Measurements from ENCODE around the gene SGIP1. TPM values are rescaled to one million over a fixed set of nuclear protein-coding genes. Genes with fewer than 3 reads are reported as not detected.

Gene SGIP1
- total and polyA plus RNA-seq, 2 of the 4 experiments (the other 2 are of a cell fraction): 27.1 to 42.7 TPM

DNA sequence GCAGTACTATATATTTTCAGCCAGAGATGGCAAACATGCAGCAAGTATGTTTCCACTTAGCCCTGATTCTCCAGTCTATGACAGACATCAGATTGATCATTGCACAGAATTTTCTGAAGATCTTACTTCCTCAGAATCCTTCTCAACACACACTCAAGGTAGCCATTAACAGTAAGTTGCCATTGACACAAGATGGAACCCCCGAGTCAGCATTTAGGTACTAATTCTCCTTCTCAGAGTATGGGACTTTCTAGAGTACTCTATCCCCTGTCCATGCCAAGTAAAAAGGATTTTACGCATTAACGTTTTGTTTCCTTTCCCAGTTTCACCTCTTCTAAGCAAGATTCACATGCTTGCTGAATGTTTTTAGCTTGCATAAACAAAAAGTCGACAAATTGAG is 63.5 kb downstream of the SGIP1 start:
- TF ChIP-seq MAFK (IDR thresholded peaks at IDR 0.05; ENCODE audit: low read depth, low read length) (peak; percentile 97), RAD21 (IDR thresholded peaks at IDR 0.05; ENCODE audit: low read length) (no peak)
- Histone ChIP-seq H3K4me3 (ENCODE audit: insufficient read depth, low read depth, low read length) (no peak overlapping the region), H3K27ac (ENCODE audit: insufficient read depth, low read length) (no peak overlapping the region), H3K18ac (ENCODE audit: low read depth, low read length) (peak overlapping the region; percentile 38; the same call in 1 of the 2 replicates), H4K5ac (ENCODE audit: low read depth, low read length) (no peak overlapping the region; the same call in 1 of the 2 replicates), H3K56ac (ENCODE audit: extremely low read depth, insufficient read depth, low read length) (no peak overlapping the region), H3K9ac (ENCODE audit: low read depth, low read length) (peak overlapping the region; percentile 14; the same call in 1 of the 2 replicates), H4K20me1 (ENCODE audit: insufficient read depth, low read length) (peaks cover 13% of the 10 kb centered on the region; the same call in 1 of the 2 replicates), H2BK5ac (ENCODE audit: low read depth, low read length, poor library complexity, severe bottlenecking) (peak overlapping the region; percentile 0), H3K23ac (ENCODE audit: low read depth, low read length) (no peak overlapping the region), H3K4me1 (ENCODE audit: control insufficient read depth, insufficient read depth, low read length) (peaks cover 10% of the 10 kb centered on the region), H3K4me2 (ENCODE audit: low read depth, low read length) (peak overlapping the region; percentile 16; the same call in 1 of the 2 replicates), H2BK15ac (ENCODE audit: low read depth, low read length) (no peak overlapping the region), H2AFZ (replicated peaks; ENCODE audit: low read length, poor library complexity) (no peak overlapping the region), H2AK9ac (replicated peaks; ENCODE audit: low read depth, low read length, poor library complexity) (no peak overlapping the region), H2BK20ac (ENCODE audit: low read depth, low read length) (no peak overlapping the region), H3K79me1 (ENCODE audit: low read depth in 1 of 2, low read length in 2 of 2) (peaks cover 34 to 74% of the 10 kb centered on the region in 2 experiments), H3K4ac (ENCODE audit: low read depth, low read length) (no peak overlapping the region), H4K91ac (ENCODE audit: insufficient read depth, low read depth, low read length) (no peak overlapping the region), H3K9me3 (ENCODE audit: control insufficient read depth, insufficient read depth, low read length) (no peaks in the 10 kb centered on the region), H3K14ac (replicated peaks; ENCODE audit: low read depth, low read length) (no peak overlapping the region), H4K8ac (ENCODE audit: low read depth in 2 of 2, low read length in 2 of 2) (no peak overlapping the region), H2BK120ac (ENCODE audit: low read depth, low read length) (no peak overlapping the region), H3K27me3 (ENCODE audit: control insufficient read depth, insufficient read depth, low read length) (no peaks in the 10 kb centered on the region), H3K36me3 (ENCODE audit: control insufficient read depth, insufficient read depth, low read length) (peaks cover 35% of the 10 kb centered on the region), H2AK5ac (ENCODE audit: low read depth, low read length) (no peak overlapping the region), H3K9me1 (ENCODE audit: insufficient read depth, low read length) (peaks cover 10% of the 10 kb centered on the region)
- ChIA-PET POLR2A (ENCODE audit: unreplicated experiment) (no interaction called here), CTCF (no interaction called here)
- dilution Hi-C loops (cut with HindIII; ENCODE audit: low sequenced_read_pairs, unreplicated experiment) (no loop called here), intact Hi-C loops (cut with micrococcal nuclease) (no loop called here), in situ Hi-C loops (cut with MboI; ENCODE audit: low sequenced_read_pairs) (no loop called here)
- ATAC-seq (ENCODE audit: low read depth): no peak
- BruUV-seq (replicated peaks): no TSS peak
- DNase-seq: no peak
- WGBS, 2 experiments (ENCODE audit: extremely low coverage in 2 of 2, insufficient read length in 1 of 2): 93% methylated on average over 3 of the region's 4 CpGs; no CpG with 5 or more reads in 1 of the 2 experiments

Data from IMR-90 (cell line).